Measurements from ENCODE around the gene GFAP. TPM values are rescaled to one million over a fixed set of nuclear protein-coding genes. Genes with fewer than 3 reads are reported as not detected.
"Not testable (repeated sequence)": the region's sequence is repeated elsewhere in the genome, so short reads cannot be mapped to it uniquely, and the experiment has no call there.

GFAP gene
- total RNA-seq, result not detected

- no peaks in the 10 kb centered on the region for H3K9me3 Mint-ChIP-seq
- no peaks in the 10 kb centered on the region for H3K36me3 Mint-ChIP-seq (ENCODE audit: insufficient read depth)
- no peak within 1 kb of the TSS for H3K4me3 Mint-ChIP-seq
- peaks cover 34% of the 10 kb centered on the region for H3K27me3 Mint-ChIP-seq (ENCODE audit: low read depth)
- no peak for DNase-seq
- peaks cover 14% of the 10 kb centered on the region for H3K4me1 Mint-ChIP-seq (ENCODE audit: low read depth)
- ATAC-seq, result no peak
These were observed at the start of gene GFAP for GRCh38 chr17:44915321-44915726. GFAP (minus strand) TSS chr17:44915500; CDS start chr17:44915486, 14 bp downstream.

GRCh38 chr17:44961921-44962350 lies 46.6 kb upstream of the GFAP start:
- no peak overlapping the region for H3K4me3 Mint-ChIP-seq
- H3K27me3 Mint-ChIP-seq (ENCODE audit: low read depth), result peaks cover 75% of the 10 kb centered on the region
- H3K9me3 Mint-ChIP-seq, result no peaks in the 10 kb centered on the region

GRCh38 chr17:44960691-44961090 lies 45.4 kb upstream of the GFAP start:
- Mint-ChIP-seq H3K27me3 (ENCODE audit: low read depth) (peaks cover 73% of the 10 kb centered on the region), H3K9me3 (no peaks in the 10 kb centered on the region), H3K36me3 (ENCODE audit: insufficient read depth) (peaks cover 3% of the 10 kb centered on the region), H3K4me1 (ENCODE audit: low read depth) (peaks cover 7% of the 10 kb centered on the region), H3K4me3 (no peak overlapping the region)
- ATAC-seq (no peak), DNase-seq (no peak)

More at GRCh38 chr17:44961921-44962350, 46.6 kb upstream of the GFAP start:
- Mint-ChIP-seq H3K36me3 (ENCODE audit: insufficient read depth) (peaks cover 3% of the 10 kb centered on the region), H3K4me1 (ENCODE audit: low read depth) (peaks cover 9% of the 10 kb centered on the region)
- DNase-seq (no peak), ATAC-seq (no peak)

- ATAC-seq, result peak; percentile 69 to 70
- H3K27me3 Mint-ChIP-seq (ENCODE audit: low read depth), result peaks cover 66% of the 10 kb centered on the region
- H3K4me3 Mint-ChIP-seq, result no peak overlapping the region
- H3K9me3 Mint-ChIP-seq, result no peaks in the 10 kb centered on the region
- peaks cover 5% of the 10 kb centered on the region for H3K4me1 Mint-ChIP-seq (ENCODE audit: low read depth)
- peak; percentile 23 for DNase-seq
- peaks cover 3% of the 10 kb centered on the region for H3K36me3 Mint-ChIP-seq (ENCODE audit: insufficient read depth)
These were observed 44.7 kb upstream of the GFAP start for GRCh38 chr17:44959821-44960531.

- no peaks in the 10 kb centered on the region for H3K36me3 Mint-ChIP-seq (ENCODE audit: insufficient read depth)
- no peak for DNase-seq
- H3K4me1 Mint-ChIP-seq (ENCODE audit: low read depth), result peaks cover 5% of the 10 kb centered on the region
- ATAC-seq, result no peak
- H3K9me3 Mint-ChIP-seq, result no peaks in the 10 kb centered on the region
- peaks cover 44% of the 10 kb centered on the region for H3K27me3 Mint-ChIP-seq (ENCODE audit: low read depth)
- H3K4me3 Mint-ChIP-seq, result no peak overlapping the region
These were observed 42.0 kb upstream of the GFAP start for GRCh38 chr17:44956998-44957981.

- H3K4me1 Mint-ChIP-seq (ENCODE audit: low read depth), result peaks cover 5% of the 10 kb centered on the region
- H3K4me3 Mint-ChIP-seq, result no peak overlapping the region
- no peaks in the 10 kb centered on the region for H3K9me3 Mint-ChIP-seq
- no peaks in the 10 kb centered on the region for H3K36me3 Mint-ChIP-seq (ENCODE audit: insufficient read depth)
- peaks cover 42% of the 10 kb centered on the region for H3K27me3 Mint-ChIP-seq (ENCODE audit: low read depth)
- DNase-seq, result no peak
- no peak for ATAC-seq
These were observed 40.5 kb upstream of the GFAP start for GRCh38 chr17:44955674-44956425.

GRCh38 chr17:44952946-44953475 lies 37.7 kb upstream of the GFAP start:
- H3K4me3 Mint-ChIP-seq, result no peak overlapping the region
- H3K9me3 Mint-ChIP-seq, result no peaks in the 10 kb centered on the region
- ATAC-seq (no peak), DNase-seq (no peak)
- H3K36me3 Mint-ChIP-seq (ENCODE audit: insufficient read depth), result no peaks in the 10 kb centered on the region
- peaks cover 20% of the 10 kb centered on the region for H3K27me3 Mint-ChIP-seq (ENCODE audit: low read depth)
- H3K4me1 Mint-ChIP-seq (ENCODE audit: low read depth), result peaks cover 4% of the 10 kb centered on the region

GRCh38 chr17:44948315-44948795 lies 33.1 kb upstream of the GFAP start:
- no peak for DNase-seq

GRCh38 chr17:44947461-44948314 lies 32.4 kb upstream of the GFAP start, which contains the start of gene KIF18B:
KIF18B (minus strand) TSS chr17:44947773; CDS start chr17:44936344, 11,429 bp downstream.
- ATAC-seq, result peak; percentile 97
- peak; percentile 81 for DNase-seq
- no peaks in the 10 kb centered on the region for H3K9me3 Mint-ChIP-seq
- H3K36me3 Mint-ChIP-seq (ENCODE audit: insufficient read depth), result no peaks in the 10 kb centered on the region
- H3K4me3 Mint-ChIP-seq, result peak within 1 kb of the TSS; percentile 90
- peaks cover 15% of the 10 kb centered on the region for H3K4me1 Mint-ChIP-seq (ENCODE audit: low read depth)
- H3K27me3 Mint-ChIP-seq (ENCODE audit: low read depth), result peaks cover 3% of the 10 kb centered on the region

More at GRCh38 chr17:44948315-44948795, 33.1 kb upstream of the GFAP start:
- peaks cover 15% of the 10 kb centered on the region for H3K4me1 Mint-ChIP-seq (ENCODE audit: low read depth)
- no peaks in the 10 kb centered on the region for H3K36me3 Mint-ChIP-seq (ENCODE audit: insufficient read depth)
- ATAC-seq, result no peak
- no peaks in the 10 kb centered on the region for H3K9me3 Mint-ChIP-seq
- H3K27me3 Mint-ChIP-seq (ENCODE audit: low read depth), result peaks cover 3% of the 10 kb centered on the region
- H3K4me3 Mint-ChIP-seq, result peak overlapping the region; percentile 90

- H3K4me1 Mint-ChIP-seq (ENCODE audit: low read depth), result peaks cover 18% of the 10 kb centered on the region
- H3K36me3 Mint-ChIP-seq (ENCODE audit: insufficient read depth); H3K4me3 Mint-ChIP-seq; H3K27me3 Mint-ChIP-seq (ENCODE audit: low read depth); DNase-seq; H3K9me3 Mint-ChIP-seq; ATAC-seq: not testable (repeated sequence)
These were observed 30.4 kb upstream of the GFAP start for GRCh38 chr17:44945652-44946051.

GRCh38 chr17:44942456-44942855 lies 27.2 kb upstream of the GFAP start:
- Mint-ChIP-seq H3K27me3 (ENCODE audit: low read depth) (no peaks in the 10 kb centered on the region), H3K9me3 (no peaks in the 10 kb centered on the region), H3K36me3 (ENCODE audit: insufficient read depth) (no peaks in the 10 kb centered on the region), H3K4me1 (ENCODE audit: low read depth) (peaks cover 10% of the 10 kb centered on the region), H3K4me3 (no peak overlapping the region)
- DNase-seq (no peak), ATAC-seq (no peak)

GRCh38 chr17:44941712-44942331 lies 26.5 kb upstream of the GFAP start:
- no peaks in the 10 kb centered on the region for H3K9me3 Mint-ChIP-seq
- DNase-seq (no peak), ATAC-seq (no peak)
- H3K36me3 Mint-ChIP-seq (ENCODE audit: insufficient read depth), result no peaks in the 10 kb centered on the region
- peaks cover 10% of the 10 kb centered on the region for H3K4me1 Mint-ChIP-seq (ENCODE audit: low read depth)
- no peak overlapping the region for H3K4me3 Mint-ChIP-seq
- no peaks in the 10 kb centered on the region for H3K27me3 Mint-ChIP-seq (ENCODE audit: low read depth)
